SK-N-MC (cell line): ENCODE results near the gene NRAS.

Experiments used
- EZH2 ChIP-seq: fragments of 200-600 bp; sonication (generic); IDR thresholded peaks from one replicate; pipeline ENCODE4 v1.6.1; 2017; ENCODE audit warnings: antibody characterized with exemption
- POLR2AphosphoS5 ChIP-seq: IDR thresholded peaks from 2 replicates; pipeline ENCODE4 v1.6.1; 2012; ENCODE audit warnings: mild to moderate bottlenecking, low read depth, low read length, borderline replicate concordance

- no peak for TF ChIP-seq EZH2
- no peak; the same call in 1 of the 2 replicates for TF ChIP-seq POLR2AphosphoS5
Observed at GRCh38 chr1:114718661-114719423, 2.3 kb upstream of the NRAS start.
